Effector memory CD8-positive, alpha-beta T cell (primary cell): Measurements from ENCODE around the gene PPM1H.
"Not testable (repeated sequence)": the region's sequence is repeated elsewhere in the genome, so short reads cannot be mapped to it uniquely, and the experiment has no call there.

Source experiments
- ATAC-seq: fragments of 150-1000 bp; cut with Tn5 transposase; replicated peaks from 2 replicates; pipeline ENCODE4 v1.10.0; 2021; ENCODE audit warnings: mild to moderate bottlenecking, moderate library complexity
- DNase-seq, 3 experiments: peaks; one replicate each; pipeline ENCODE4 v3.0.0; 2021
- H3K27ac Mint-ChIP-seq, 2 donors: one replicate each; pipeline ENCODE4 v1.8.0; 2022; ENCODE audit warnings: mild to moderate bottlenecking in 2 of 2, mixed read lengths in 2 of 2, moderate library complexity in 2 of 2
- H3K27me3 Mint-ChIP-seq, 2 donors: one replicate each; pipeline ENCODE4 v1.8.0; 2022; ENCODE audit warnings: mixed read lengths in 2 of 2
- H3K36me3 Mint-ChIP-seq: one replicate; pipeline ENCODE4 v1.8.0; 2022; ENCODE audit warnings: mild to moderate bottlenecking, moderate library complexity, mixed read lengths; ENCODE audit not compliant: insufficient read depth
- H3K4me1 Mint-ChIP-seq, 2 donors: one replicate each; pipeline ENCODE4 v1.8.0; 2022; ENCODE audit warnings: low read depth in 2 of 2, mixed read lengths in 2 of 2
- H3K4me3 Mint-ChIP-seq, 2 donors: one replicate each; pipeline ENCODE4 v1.8.0; 2022; ENCODE audit warnings: mild to moderate bottlenecking in 2 of 2, mixed read lengths in 2 of 2, moderate library complexity in 2 of 2
- H3K9me3 Mint-ChIP-seq, 2 donors: one replicate each; pipeline ENCODE4 v1.8.0; 2022; ENCODE audit warnings: mixed read lengths in 2 of 2

PPM1H gene

GRCh38 chr12:62664951-62665350 lies 270.0 kb downstream of the PPM1H start:
- H3K36me3 Mint-ChIP-seq, ATAC-seq, H3K27ac Mint-ChIP-seq, H3K4me1 Mint-ChIP-seq, H3K4me3 Mint-ChIP-seq, DNase-seq, H3K27me3 Mint-ChIP-seq, H3K9me3 Mint-ChIP-seq: not testable (repeated sequence)

- DNase-seq (no peak), ATAC-seq (no peak)
- no peaks in the 10 kb centered on the region for H3K4me1 Mint-ChIP-seq
- H3K36me3 Mint-ChIP-seq: no peaks in the 10 kb centered on the region
- H3K27me3 Mint-ChIP-seq: peaks cover 0 to 21% of the 10 kb centered on the region in 2 donors
- no peaks in the 10 kb centered on the region for H3K9me3 Mint-ChIP-seq
- H3K4me3 Mint-ChIP-seq: no peak overlapping the region
- no peak overlapping the region for H3K27ac Mint-ChIP-seq
Measured at GRCh38 chr12:62660756-62661155, 274.2 kb downstream of the PPM1H start.

GRCh38 chr12:62659453-62660295 lies 275.3 kb downstream of the PPM1H start:
- Mint-ChIP-seq H3K4me3 (no peak overlapping the region), H3K9me3 (no peaks in the 10 kb centered on the region), H3K27me3 (peaks cover 0 to 28% of the 10 kb centered on the region in 2 donors), H3K36me3 (no peaks in the 10 kb centered on the region), H3K4me1 (peaks cover 3% of the 10 kb centered on the region in 2 donors), H3K27ac (no peak overlapping the region)
- ATAC-seq (no peak), DNase-seq (no peak)

- no peak for DNase-seq
- Mint-ChIP-seq H3K4me3 (no peak overlapping the region), H3K36me3 (no peaks in the 10 kb centered on the region), H3K27ac (no peak overlapping the region), H3K9me3 (no peaks in the 10 kb centered on the region), H3K27me3 (peaks cover 0 to 36% of the 10 kb centered on the region in 2 donors), H3K4me1 (peaks cover 7 to 8% of the 10 kb centered on the region in 2 donors)
- ATAC-seq: no peak
Measured at GRCh38 chr12:62658910-62659309, 276.0 kb downstream of the PPM1H start.

- Mint-ChIP-seq H3K27me3 (peaks cover 0 to 44% of the 10 kb centered on the region in 2 donors), H3K4me3 (no peak overlapping the region), H3K27ac (no peak overlapping the region), H3K9me3 (no peaks in the 10 kb centered on the region), H3K4me1 (peaks cover 7 to 8% of the 10 kb centered on the region in 2 donors), H3K36me3 (no peaks in the 10 kb centered on the region)
- ATAC-seq (no peak), DNase-seq (no peak)
Measured at GRCh38 chr12:62657363-62657632, 277.7 kb downstream of the PPM1H start.

- Mint-ChIP-seq H3K27me3 (peaks cover 0 to 44% of the 10 kb centered on the region in 2 donors), H3K36me3 (no peaks in the 10 kb centered on the region), H3K9me3 (no peaks in the 10 kb centered on the region), H3K4me3 (no peak overlapping the region), H3K27ac (no peak overlapping the region), H3K4me1 (peaks cover 7 to 8% of the 10 kb centered on the region in 2 donors)
- ATAC-seq (no peak), DNase-seq (no peak)
Measured at GRCh38 chr12:62656591-62657362, 278.2 kb downstream of the PPM1H start.

- no peak overlapping the region for H3K27ac Mint-ChIP-seq
- no peaks in the 10 kb centered on the region for H3K36me3 Mint-ChIP-seq
- DNase-seq (no peak), ATAC-seq (no peak)
- peaks cover 7 to 8% of the 10 kb centered on the region in 2 donors for H3K4me1 Mint-ChIP-seq
- no peak overlapping the region for H3K4me3 Mint-ChIP-seq
- H3K27me3 Mint-ChIP-seq: peaks cover 0 to 44% of the 10 kb centered on the region in 2 donors
- no peaks in the 10 kb centered on the region for H3K9me3 Mint-ChIP-seq
Measured at GRCh38 chr12:62655666-62656151, 279.2 kb downstream of the PPM1H start.

GRCh38 chr12:62654326-62655241 lies 280.4 kb downstream of the PPM1H start:
- Mint-ChIP-seq H3K27me3 (peaks cover 0 to 44% of the 10 kb centered on the region in 2 donors), H3K4me3 (no peak overlapping the region), H3K36me3 (no peaks in the 10 kb centered on the region), H3K9me3 (no peaks in the 10 kb centered on the region), H3K4me1 (peaks cover 7 to 8% of the 10 kb centered on the region in 2 donors), H3K27ac (no peak overlapping the region)
- ATAC-seq (no peak), DNase-seq (no peak)

GRCh38 chr12:62653740-62654139 lies 281.2 kb downstream of the PPM1H start:
- ATAC-seq (no peak), DNase-seq (no peak)
- Mint-ChIP-seq H3K27ac (no peak overlapping the region), H3K36me3 (no peaks in the 10 kb centered on the region), H3K4me1 (peaks cover 7 to 8% of the 10 kb centered on the region in 2 donors), H3K27me3 (peaks cover 0 to 42% of the 10 kb centered on the region in 2 donors), H3K4me3 (no peak overlapping the region), H3K9me3 (no peaks in the 10 kb centered on the region)

- DNase-seq: no peak
- Mint-ChIP-seq H3K27ac (no peak overlapping the region), H3K9me3 (no peaks in the 10 kb centered on the region), H3K36me3 (no peaks in the 10 kb centered on the region), H3K4me1 (peaks cover 7 to 8% of the 10 kb centered on the region in 2 donors), H3K4me3 (no peak overlapping the region), H3K27me3 (peaks cover 0 to 38% of the 10 kb centered on the region in 2 donors)
- no peak for ATAC-seq
Measured at GRCh38 chr12:62653304-62653703, 281.6 kb downstream of the PPM1H start.

- Mint-ChIP-seq H3K36me3 (no peaks in the 10 kb centered on the region), H3K9me3 (no peaks in the 10 kb centered on the region), H3K27me3 (peaks cover 0 to 38% of the 10 kb centered on the region in 2 donors), H3K4me3 (no peak overlapping the region), H3K27ac (peak overlapping the region in 1 of 2 donors; percentile 14), H3K4me1 (peaks cover 7 to 8% of the 10 kb centered on the region in 2 donors)
- ATAC-seq: no peak
- DNase-seq: no peak
Measured at GRCh38 chr12:62651138-62651537, 283.8 kb downstream of the PPM1H start.

- Mint-ChIP-seq H3K27ac (no peak overlapping the region), H3K27me3 (peaks cover 0 to 32% of the 10 kb centered on the region in 2 donors), H3K9me3 (no peaks in the 10 kb centered on the region), H3K36me3 (no peaks in the 10 kb centered on the region), H3K4me3 (no peak overlapping the region), H3K4me1 (peaks cover 3 to 4% of the 10 kb centered on the region in 2 donors)
- ATAC-seq (no peak), DNase-seq (no peak)
Measured at GRCh38 chr12:62649412-62650138, 285.4 kb downstream of the PPM1H start.
